SK-N-SH treated with all-trans-retinoic acid at 6 μM for 48 hours (cell line): ENCODE measurements around the gene SMAD9.

ENCODE experiments used
- ATAC-seq: fragments of 200-7000 bp; cut with Tn5 transposase; 3 replicates; pipeline ENCODE4 v1.9.1; 2020; ENCODE audit warnings: mild to moderate bottlenecking, moderate library complexity
- ARNTL ChIP-seq: fragments of 450-650 bp; formaldehyde crosslinking; IDR thresholded peaks from 2 replicates; pipeline ENCODE4 v1.5.0; 2020; ENCODE audit warnings: low read depth, mild to moderate bottlenecking, moderate library complexity, borderline replicate concordance
- BACH2 ChIP-seq: fragments of 250-450 bp; sonication (Bioruptor Pico); IDR thresholded peaks from 2 replicates; pipeline ENCODE4 v1.9.0; 2021; ENCODE audit warnings: mild to moderate bottlenecking, borderline replicate concordance
- CSDC2 ChIP-seq: fragments of 250-450 bp; sonication (Bioruptor Pico); IDR thresholded peaks from 2 replicates; pipeline ENCODE4 v1.5.0; 2020; ENCODE audit warnings: mild to moderate bottlenecking, moderate library complexity
- ESRRG ChIP-seq: fragments of 250-450 bp; sonication (Bioruptor Pico); IDR thresholded peaks from 2 replicates; pipeline ENCODE4 v1.6.1; 2021; ENCODE audit warnings: mild to moderate bottlenecking
- ISL1 ChIP-seq: fragments of 250-450 bp; sonication (Bioruptor Pico); IDR thresholded peaks from 2 replicates; pipeline ENCODE4 v2.1.2; 2022; ENCODE audit warnings: mild to moderate bottlenecking, moderate library complexity
- OSR1 ChIP-seq: fragments of 250-450 bp; sonication (Bioruptor Pico); IDR thresholded peaks from 2 replicates; pipeline ENCODE4 v1.8.0; 2022; ENCODE audit warnings: moderate library complexity, mild to moderate bottlenecking, inconsistent platforms
- POU6F1 ChIP-seq: fragments of 250-450 bp; sonication (Bioruptor Pico); IDR thresholded peaks from 2 replicates; pipeline ENCODE4 v1.8.0; 2021; ENCODE audit warnings: low read depth, mild to moderate bottlenecking, moderate library complexity, borderline replicate concordance
- PPARA ChIP-seq: fragments of 250-450 bp; sonication (Bioruptor Pico); IDR thresholded peaks from 2 replicates; pipeline ENCODE4 v1.5.0; 2020; ENCODE audit warnings: mild to moderate bottlenecking, borderline replicate concordance
- SNAI2 ChIP-seq: fragments of 250-450 bp; sonication (Bioruptor Pico); IDR thresholded peaks from 2 replicates; pipeline ENCODE4 v1.5.0; 2020; ENCODE audit warnings: mild to moderate bottlenecking, moderate library complexity
- TCF4 ChIP-seq: fragments of 250-450 bp; sonication (Bioruptor Pico); IDR thresholded peaks from 2 replicates; pipeline ENCODE4 v1.8.0; 2021; ENCODE audit warnings: mild to moderate bottlenecking, moderate library complexity, borderline replicate concordance
- TOX ChIP-seq: fragments of 250-450 bp; sonication (Bioruptor Pico); IDR thresholded peaks from 2 replicates; pipeline ENCODE4 v1.8.0; 2021; ENCODE audit warnings: mild to moderate bottlenecking, moderate library complexity, borderline replicate concordance
- ZC3H10 ChIP-seq: fragments of 250-450 bp; sonication (Bioruptor Pico); IDR thresholded peaks from 2 replicates; pipeline ENCODE4 v1.5.1; 2021; ENCODE audit warnings: mild to moderate bottlenecking, moderate library complexity
- ZFP3 ChIP-seq: fragments of 250-450 bp; sonication (Bioruptor Pico); IDR thresholded peaks from 2 replicates; pipeline ENCODE4 v1.5.0; 2020; ENCODE audit warnings: mild to moderate bottlenecking, moderate library complexity
- ZFP30 ChIP-seq: fragments of 450-650 bp; formaldehyde crosslinking; IDR thresholded peaks from 2 replicates; pipeline ENCODE4 v1.5.0; 2022; ENCODE audit warnings: mild to moderate bottlenecking, moderate library complexity
- ZNF565 ChIP-seq: fragments of 450-650 bp; formaldehyde crosslinking; conservative IDR thresholded peaks from 2 replicates; pipeline ENCODE4 v1.5.0; 2020; ENCODE audit warnings: low read depth, mild to moderate bottlenecking, moderate library complexity
- ZNF70 ChIP-seq: fragments of 450-650 bp; formaldehyde crosslinking; IDR thresholded peaks from 2 replicates; pipeline ENCODE4 v1.5.0; 2020; ENCODE audit warnings: mild to moderate bottlenecking, moderate library complexity
- ZNF8 ChIP-seq: fragments of 450-650 bp; formaldehyde crosslinking; IDR thresholded peaks from 2 replicates; pipeline ENCODE4 v1.5.0; 2020; ENCODE audit warnings: mild to moderate bottlenecking, moderate library complexity
- TF ChIP-seq, protein P1 (sequence below): fragments of 250-450 bp; sonication (Bioruptor Pico); IDR thresholded peaks from 2 replicates; pipeline ENCODE4 v1.5.1; 2020; ENCODE audit warnings: low read depth, mild to moderate bottlenecking, moderate library complexity
- TF ChIP-seq, protein P2 (sequence below): fragments of 250-450 bp; sonication (Bioruptor Pico); IDR thresholded peaks from 2 replicates; pipeline ENCODE4 v1.5.0; 2020; ENCODE audit warnings: mild to moderate bottlenecking, moderate library complexity
- TF ChIP-seq, protein P3 (sequence below): fragments of 250-450 bp; sonication (Bioruptor Pico); IDR thresholded peaks from 2 replicates; pipeline ENCODE4 v1.8.0; 2020; ENCODE audit warnings: mild to moderate bottlenecking, moderate library complexity, borderline replicate concordance
- TF ChIP-seq, protein P4 (sequence below): fragments of 250-450 bp; sonication (Bioruptor Pico); IDR thresholded peaks from 2 replicates; pipeline ENCODE4 v1.5.1; 2021; ENCODE audit warnings: mild to moderate bottlenecking, moderate library complexity

SMAD9 gene

DNA sequence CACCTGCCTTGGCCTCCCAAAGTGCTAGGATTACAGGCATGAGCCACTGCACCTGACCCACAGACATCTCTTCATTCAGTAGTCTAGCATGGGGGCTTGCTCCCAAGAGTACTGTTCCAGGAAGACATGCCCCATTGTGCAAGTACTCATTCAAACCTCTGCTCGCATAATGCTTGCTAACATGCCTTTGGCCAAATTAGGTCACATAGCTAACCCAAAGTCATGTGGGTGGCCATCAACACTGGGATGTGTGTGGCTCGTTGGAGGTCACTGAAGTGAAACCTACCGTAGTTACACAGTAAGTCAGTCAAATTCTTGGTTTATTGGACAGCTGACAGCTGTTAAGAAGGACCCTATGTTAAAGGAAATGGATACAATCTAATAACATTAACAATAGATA, 80.8 kb downstream of the SMAD9 start (continued):
- TF ChIP-seq, protein P1, sequence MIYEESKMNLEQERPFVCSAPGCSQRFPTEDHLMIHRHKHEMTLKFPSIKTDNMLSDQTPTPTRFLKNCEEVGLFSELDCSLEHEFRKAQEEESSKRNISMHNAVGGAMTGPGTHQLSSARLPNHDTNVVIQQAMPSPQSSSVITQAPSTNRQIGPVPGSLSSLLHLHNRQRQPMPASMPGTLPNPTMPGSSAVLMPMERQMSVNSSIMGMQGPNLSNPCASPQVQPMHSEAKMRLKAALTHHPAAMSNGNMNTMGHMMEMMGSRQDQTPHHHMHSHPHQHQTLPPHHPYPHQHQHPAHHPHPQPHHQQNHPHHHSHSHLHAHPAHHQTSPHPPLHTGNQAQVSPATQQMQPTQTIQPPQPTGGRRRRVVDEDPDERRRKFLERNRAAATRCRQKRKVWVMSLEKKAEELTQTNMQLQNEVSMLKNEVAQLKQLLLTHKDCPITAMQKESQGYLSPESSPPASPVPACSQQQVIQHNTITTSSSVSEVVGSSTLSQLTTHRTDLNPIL (CRISPR knock-in tag), result no peak
- TF ChIP-seq ISL1 (CRISPR knock-in tag), result no peak
- no peak for TF ChIP-seq CSDC2 (CRISPR knock-in tag)
- TF ChIP-seq POU6F1 (CRISPR knock-in tag), result no peak
- no peak for TF ChIP-seq SNAI2 (CRISPR knock-in tag)
- TF ChIP-seq TCF4 (CRISPR knock-in tag), result no peak
- TF ChIP-seq, protein P2, sequence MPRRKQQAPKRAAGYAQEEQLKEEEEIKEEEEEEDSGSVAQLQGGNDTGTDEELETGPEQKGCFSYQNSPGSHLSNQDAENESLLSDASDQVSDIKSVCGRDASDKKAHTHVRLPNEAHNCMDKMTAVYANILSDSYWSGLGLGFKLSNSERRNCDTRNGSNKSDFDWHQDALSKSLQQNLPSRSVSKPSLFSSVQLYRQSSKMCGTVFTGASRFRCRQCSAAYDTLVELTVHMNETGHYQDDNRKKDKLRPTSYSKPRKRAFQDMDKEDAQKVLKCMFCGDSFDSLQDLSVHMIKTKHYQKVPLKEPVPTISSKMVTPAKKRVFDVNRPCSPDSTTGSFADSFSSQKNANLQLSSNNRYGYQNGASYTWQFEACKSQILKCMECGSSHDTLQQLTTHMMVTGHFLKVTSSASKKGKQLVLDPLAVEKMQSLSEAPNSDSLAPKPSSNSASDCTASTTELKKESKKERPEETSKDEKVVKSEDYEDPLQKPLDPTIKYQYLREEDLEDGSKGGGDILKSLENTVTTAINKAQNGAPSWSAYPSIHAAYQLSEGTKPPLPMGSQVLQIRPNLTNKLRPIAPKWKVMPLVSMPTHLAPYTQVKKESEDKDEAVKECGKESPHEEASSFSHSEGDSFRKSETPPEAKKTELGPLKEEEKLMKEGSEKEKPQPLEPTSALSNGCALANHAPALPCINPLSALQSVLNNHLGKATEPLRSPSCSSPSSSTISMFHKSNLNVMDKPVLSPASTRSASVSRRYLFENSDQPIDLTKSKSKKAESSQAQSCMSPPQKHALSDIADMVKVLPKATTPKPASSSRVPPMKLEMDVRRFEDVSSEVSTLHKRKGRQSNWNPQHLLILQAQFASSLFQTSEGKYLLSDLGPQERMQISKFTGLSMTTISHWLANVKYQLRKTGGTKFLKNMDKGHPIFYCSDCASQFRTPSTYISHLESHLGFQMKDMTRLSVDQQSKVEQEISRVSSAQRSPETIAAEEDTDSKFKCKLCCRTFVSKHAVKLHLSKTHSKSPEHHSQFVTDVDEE (CRISPR knock-in tag), result no peak

DNA sequence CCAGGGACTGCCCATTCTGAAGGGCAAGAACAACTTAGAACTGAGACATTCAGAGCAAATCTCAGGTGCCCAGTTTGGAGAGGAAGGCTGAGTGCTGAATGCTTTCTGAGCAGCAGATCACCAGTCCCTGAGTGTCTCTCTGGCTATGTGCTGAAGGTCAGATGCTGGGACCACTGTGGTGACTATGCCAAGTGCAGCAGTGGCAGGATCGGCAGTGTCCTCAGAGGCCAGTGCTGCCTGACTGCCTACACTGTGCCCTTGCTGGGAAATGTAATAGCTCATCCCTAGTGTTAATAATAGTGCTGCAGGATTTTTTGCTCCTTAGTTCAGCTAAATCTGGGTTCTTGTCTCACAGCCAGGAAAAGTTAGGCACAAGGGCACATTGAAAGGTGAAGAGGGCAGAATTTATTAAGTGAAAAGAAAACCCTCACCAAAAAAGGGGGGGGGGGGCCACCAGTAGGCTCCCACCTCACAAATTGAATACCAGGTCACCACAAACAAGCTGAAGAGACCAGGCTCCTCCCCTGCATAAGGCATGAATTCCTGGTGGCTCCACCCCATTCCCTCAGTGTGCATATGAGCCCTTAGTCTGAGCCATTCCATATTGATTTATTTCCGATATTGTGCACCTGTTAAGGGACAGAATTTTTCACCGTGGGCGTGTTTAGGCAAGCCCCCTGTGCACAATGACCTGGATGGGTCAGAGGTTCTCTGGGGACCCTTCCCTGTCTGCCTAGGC, 82.5 kb downstream of the SMAD9 start:
- no peak for ATAC-seq

More for the DNA sequence above, 82.5 kb downstream of the SMAD9 start:
- no peak for TF ChIP-seq SNAI2 (CRISPR knock-in tag)
- TF ChIP-seq ZNF565 (CRISPR knock-in tag), result no peak
- TF ChIP-seq, protein P2 (CRISPR knock-in tag), result no peak
- no peak for TF ChIP-seq OSR1 (CRISPR knock-in tag)
- no peak for TF ChIP-seq ARNTL (CRISPR knock-in tag)
- no peak for TF ChIP-seq ZFP3 (CRISPR knock-in tag)
- TF ChIP-seq ZC3H10 (CRISPR knock-in tag), result no peak
- TF ChIP-seq, protein P3, sequence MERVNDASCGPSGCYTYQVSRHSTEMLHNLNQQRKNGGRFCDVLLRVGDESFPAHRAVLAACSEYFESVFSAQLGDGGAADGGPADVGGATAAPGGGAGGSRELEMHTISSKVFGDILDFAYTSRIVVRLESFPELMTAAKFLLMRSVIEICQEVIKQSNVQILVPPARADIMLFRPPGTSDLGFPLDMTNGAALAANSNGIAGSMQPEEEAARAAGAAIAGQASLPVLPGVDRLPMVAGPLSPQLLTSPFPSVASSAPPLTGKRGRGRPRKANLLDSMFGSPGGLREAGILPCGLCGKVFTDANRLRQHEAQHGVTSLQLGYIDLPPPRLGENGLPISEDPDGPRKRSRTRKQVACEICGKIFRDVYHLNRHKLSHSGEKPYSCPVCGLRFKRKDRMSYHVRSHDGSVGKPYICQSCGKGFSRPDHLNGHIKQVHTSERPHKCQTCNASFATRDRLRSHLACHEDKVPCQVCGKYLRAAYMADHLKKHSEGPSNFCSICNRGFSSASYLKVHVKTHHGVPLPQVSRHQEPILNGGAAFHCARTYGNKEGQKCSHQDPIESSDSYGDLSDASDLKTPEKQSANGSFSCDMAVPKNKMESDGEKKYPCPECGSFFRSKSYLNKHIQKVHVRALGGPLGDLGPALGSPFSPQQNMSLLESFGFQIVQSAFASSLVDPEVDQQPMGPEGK, result no peak
- no peak for TF ChIP-seq TCF4 (CRISPR knock-in tag)
- no peak for TF ChIP-seq PPARA (CRISPR knock-in tag)
- TF ChIP-seq ESRRG (CRISPR knock-in tag), result no peak
- TF ChIP-seq ZNF70 (CRISPR knock-in tag), result no peak
- no peak for TF ChIP-seq TOX (CRISPR knock-in tag)
- TF ChIP-seq CSDC2 (CRISPR knock-in tag), result no peak
- no peak for TF ChIP-seq ZNF8
- no peak for TF ChIP-seq BACH2 (CRISPR knock-in tag)
- TF ChIP-seq POU6F1 (CRISPR knock-in tag), result no peak
- TF ChIP-seq ZFP30 (CRISPR knock-in tag), result no peak
- TF ChIP-seq, protein P4, sequence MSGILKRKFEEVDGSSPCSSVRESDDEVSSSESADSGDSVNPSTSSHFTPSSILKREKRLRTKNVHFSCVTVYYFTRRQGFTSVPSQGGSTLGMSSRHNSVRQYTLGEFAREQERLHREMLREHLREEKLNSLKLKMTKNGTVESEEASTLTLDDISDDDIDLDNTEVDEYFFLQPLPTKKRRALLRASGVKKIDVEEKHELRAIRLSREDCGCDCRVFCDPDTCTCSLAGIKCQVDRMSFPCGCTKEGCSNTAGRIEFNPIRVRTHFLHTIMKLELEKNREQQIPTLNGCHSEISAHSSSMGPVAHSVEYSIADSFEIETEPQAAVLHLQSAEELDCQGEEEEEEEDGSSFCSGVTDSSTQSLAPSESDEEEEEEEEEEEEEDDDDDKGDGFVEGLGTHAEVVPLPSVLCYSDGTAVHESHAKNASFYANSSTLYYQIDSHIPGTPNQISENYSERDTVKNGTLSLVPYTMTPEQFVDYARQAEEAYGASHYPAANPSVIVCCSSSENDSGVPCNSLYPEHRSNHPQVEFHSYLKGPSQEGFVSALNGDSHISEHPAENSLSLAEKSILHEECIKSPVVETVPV, result no peak
